Measurements from ENCODE around the gene ARL13B.

Gene ARL13B

GRCh38 chr3:93994056-93994455 is 14.1 kb downstream of the ARL13B start:
- H3K4me3 ChIP-seq (ENCODE audit: control insufficient read depth, low read depth, low read length), result no peak overlapping the region
- TF ChIP-seq CTCF (IDR thresholded peaks at IDR 0.05; ENCODE audit: control insufficient read depth, insufficient read depth, low read depth, low read length, missing control alignments), result no peak
- DNase-seq (ENCODE audit: low read depth), result no peak

GRCh38 chr3:94001191-94001590 is 21.2 kb downstream of the ARL13B start:
- no peak for TF ChIP-seq CTCF (IDR thresholded peaks at IDR 0.05; ENCODE audit: control insufficient read depth, insufficient read depth, low read depth, low read length, missing control alignments)
- no peak for DNase-seq (ENCODE audit: low read depth)

GRCh38 chr3:94001827-94002495 is 22.0 kb downstream of the ARL13B start:
- H3K4me3 ChIP-seq (ENCODE audit: control insufficient read depth, low read depth, low read length), result no peak overlapping the region
- DNase-seq (ENCODE audit: low read depth), result no peak
- TF ChIP-seq CTCF (IDR thresholded peaks at IDR 0.05; ENCODE audit: control insufficient read depth, insufficient read depth, low read depth, low read length, missing control alignments), result no peak

More at GRCh38 chr3:94001191-94001590, 21.2 kb downstream of the ARL13B start:
- H3K4me3 ChIP-seq (ENCODE audit: control insufficient read depth, low read depth, low read length), result no peak overlapping the region

- H3K4me3 ChIP-seq (ENCODE audit: control insufficient read depth, low read depth, low read length), result no peak overlapping the region
- peak; percentile 71 for TF ChIP-seq CTCF (IDR thresholded peaks at IDR 0.05; ENCODE audit: control insufficient read depth, insufficient read depth, low read depth, low read length, missing control alignments)
- DNase-seq (ENCODE audit: low read depth), result peak; percentile 46
These were observed 24.5 kb downstream of the ARL13B start for GRCh38 chr3:94004301-94004910.

GRCh38 chr3:94008253-94008652 is 28.3 kb downstream of the ARL13B start:
- TF ChIP-seq CTCF (IDR thresholded peaks at IDR 0.05; ENCODE audit: control insufficient read depth, insufficient read depth, low read depth, low read length, missing control alignments), result no peak
- no peak for DNase-seq (ENCODE audit: low read depth)
- H3K4me3 ChIP-seq (ENCODE audit: control insufficient read depth, low read depth, low read length), result no peak overlapping the region

GRCh38 chr3:94009608-94010007 is 29.7 kb downstream of the ARL13B start:
- no peak for DNase-seq (ENCODE audit: low read depth)
- TF ChIP-seq CTCF (IDR thresholded peaks at IDR 0.05; ENCODE audit: control insufficient read depth, insufficient read depth, low read depth, low read length, missing control alignments), result no peak
- no peak overlapping the region for H3K4me3 ChIP-seq (ENCODE audit: control insufficient read depth, low read depth, low read length)
